Smooth muscle cell (in vitro differentiated cells): Measurements from ENCODE around the gene EFNA2. TPM values are rescaled to one million over a fixed set of nuclear protein-coding genes. Genes with fewer than 3 reads are reported as not detected.

ENCODE experiments used
- DNase-seq: peaks from one replicate; lab custom pipeline; 2025; ENCODE audit not compliant: unreplicated experiment; lab: John Stamatoyannopoulos, UW
- H2AFZ ChIP-seq: fragments of 200-600 bp; sonication (generic); 2 replicates; pipeline ENCODE4 v1.6.0; 2016; ENCODE audit warnings: antibody characterized with exemption, low read depth, mild to moderate bottlenecking
- H3F3A ChIP-seq: fragments of 200-600 bp; sonication (generic); 2 replicates; pipeline ENCODE4 v1.6.0; 2017; ENCODE audit warnings: antibody characterized with exemption, low read depth
- H3K27ac ChIP-seq: fragments of 200-600 bp; sonication (generic); 2 replicates; pipeline ENCODE4 v1.5.1; 2016; ENCODE audit warnings: low read depth, mild to moderate bottlenecking
- H3K27me3 ChIP-seq: fragments of 200-600 bp; sonication (generic); 2 replicates; pipeline ENCODE4 v1.6.1; 2016; ENCODE audit warnings: low read depth, mild to moderate bottlenecking
- H3K36me3 ChIP-seq: fragments of 200-600 bp; sonication (generic); 2 replicates; pipeline ENCODE4 v1.5.1; 2016; ENCODE audit warnings: low read depth
- H3K4me1 ChIP-seq: fragments of 200-600 bp; sonication (generic); 2 replicates; pipeline ENCODE4 v1.5.1; 2016; ENCODE audit warnings: low read depth
- H3K4me2 ChIP-seq: fragments of 200-600 bp; sonication (generic); 2 replicates; pipeline ENCODE4 v1.6.0; 2016; ENCODE audit warnings: mild to moderate bottlenecking
- H3K4me3 ChIP-seq: fragments of 200-600 bp; sonication (generic); 2 replicates; pipeline ENCODE4 v1.5.1; 2016; ENCODE audit warnings: mild to moderate bottlenecking
- H3K79me2 ChIP-seq: fragments of 200-600 bp; sonication (generic); 2 replicates; pipeline ENCODE4 v1.6.0; 2016; ENCODE audit warnings: low read depth, mild to moderate bottlenecking
- H3K9ac ChIP-seq: fragments of 200-600 bp; sonication (generic); 2 replicates; pipeline ENCODE4 v1.6.0; 2016; ENCODE audit warnings: low read depth
- H3K9me3 ChIP-seq: fragments of 200-600 bp; sonication (generic); replicated peaks from 2 replicates; pipeline ENCODE4 v1.5.1; 2016; ENCODE audit warnings: low read depth
- H4K20me1 ChIP-seq: fragments of 200-600 bp; sonication (generic); 2 replicates; pipeline ENCODE4 v1.6.0; 2016; ENCODE audit warnings: low read depth
- WGBS: methylation state at CpG from one replicate; pipeline ENCODE4 v1.1.7; 2016; ENCODE audit warnings: low lambda C conversion rate; 5-methylcytosine and 5-hydroxymethylcytosine counted together
- polyA plus RNA-seq: library from polyadenylated mRNA; unstranded; fragments of >200 nt; fragmentation: Nextera tagmentation; extraction: Ambion mirVana; gene quantifications from 2 replicates; pipeline ENCODE4 v1.2.1, GENCODE V29; 2016
- total RNA-seq: library from RNA; depleted of rRNA; stranded (reverse); fragments of >200 nt; gene quantifications from 2 replicates; pipeline ENCODE4 v1.2.3, GENCODE V29; 2014
- TF ChIP-seq, protein P1 (sequence below): fragments of 200-600 bp; sonication (generic); IDR thresholded peaks from 2 replicates; pipeline ENCODE4 v1.5.1; 2017; ENCODE audit warnings: borderline replicate concordance, mild to moderate bottlenecking, antibody characterized with exemption; ENCODE audit not compliant: insufficient read depth, poor library complexity, severe bottlenecking

The EFNA2 gene
- total and polyA plus RNA-seq, 2 experiments from 2014 or later, result 0.89 to 6.2 TPM

GRCh38 chr19:1237754-1238368 lies 47.8 kb upstream of the EFNA2 start, which contains the start of gene CBARP:
TSS of gene CBARP (minus strand) at chr19:1238005. CDS start at chr19:1236100, 1,905 bp downstream.
- H3K9me3 ChIP-seq, result no peaks in the 10 kb centered on the region
- peaks cover 35% of the 10 kb centered on the region for H4K20me1 ChIP-seq
- H3K27me3 ChIP-seq, result no peaks in the 10 kb centered on the region
- H2AFZ ChIP-seq, result no peak within 1 kb of the TSS
- peaks cover 20% of the 10 kb centered on the region for H3K79me2 ChIP-seq
- peaks cover 15% of the 10 kb centered on the region for H3K4me1 ChIP-seq
- H3K4me3 ChIP-seq, result peak within 1 kb of the TSS; percentile 64
- WGBS, result under 1% methylated on average over 21 of the region's 87 CpGs
- no peaks in the 10 kb centered on the region for H3K36me3 ChIP-seq
- H3K27ac ChIP-seq, result peak within 1 kb of the TSS; percentile 88
- DNase-seq, result peak; percentile 22
- H3K4me2 ChIP-seq, result peak within 1 kb of the TSS; percentile 95
- TF ChIP-seq, protein P1, sequence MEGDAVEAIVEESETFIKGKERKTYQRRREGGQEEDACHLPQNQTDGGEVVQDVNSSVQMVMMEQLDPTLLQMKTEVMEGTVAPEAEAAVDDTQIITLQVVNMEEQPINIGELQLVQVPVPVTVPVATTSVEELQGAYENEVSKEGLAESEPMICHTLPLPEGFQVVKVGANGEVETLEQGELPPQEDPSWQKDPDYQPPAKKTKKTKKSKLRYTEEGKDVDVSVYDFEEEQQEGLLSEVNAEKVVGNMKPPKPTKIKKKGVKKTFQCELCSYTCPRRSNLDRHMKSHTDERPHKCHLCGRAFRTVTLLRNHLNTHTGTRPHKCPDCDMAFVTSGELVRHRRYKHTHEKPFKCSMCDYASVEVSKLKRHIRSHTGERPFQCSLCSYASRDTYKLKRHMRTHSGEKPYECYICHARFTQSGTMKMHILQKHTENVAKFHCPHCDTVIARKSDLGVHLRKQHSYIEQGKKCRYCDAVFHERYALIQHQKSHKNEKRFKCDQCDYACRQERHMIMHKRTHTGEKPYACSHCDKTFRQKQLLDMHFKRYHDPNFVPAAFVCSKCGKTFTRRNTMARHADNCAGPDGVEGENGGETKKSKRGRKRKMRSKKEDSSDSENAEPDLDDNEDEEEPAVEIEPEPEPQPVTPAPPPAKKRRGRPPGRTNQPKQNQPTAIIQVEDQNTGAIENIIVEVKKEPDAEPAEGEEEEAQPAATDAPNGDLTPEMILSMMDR, result no peak
- H3K9ac ChIP-seq, result peak within 1 kb of the TSS; percentile 76
- H3F3A ChIP-seq, result peaks cover 20% of the 10 kb centered on the region

- 80% methylated on average over 32 of the region's 34 CpGs for WGBS
- H3K4me3 ChIP-seq, result peak overlapping the region; percentile 40
- no peak overlapping the region for H2AFZ ChIP-seq
- peaks cover 15% of the 10 kb centered on the region for H3K4me1 ChIP-seq
- H3K36me3 ChIP-seq, result no peaks in the 10 kb centered on the region
- peak overlapping the region; percentile 82 for H3K4me2 ChIP-seq
- no peak overlapping the region for H3K9ac ChIP-seq
- TF ChIP-seq, protein P1, result no peak
- no peaks in the 10 kb centered on the region for H3K27me3 ChIP-seq
- no peaks in the 10 kb centered on the region for H3K9me3 ChIP-seq
- H3F3A ChIP-seq, result peaks cover 19% of the 10 kb centered on the region
- peak overlapping the region; percentile 88 for H3K27ac ChIP-seq
- DNase-seq, result no peak
- peaks cover 25% of the 10 kb centered on the region for H3K79me2 ChIP-seq
- peaks cover 29% of the 10 kb centered on the region for H4K20me1 ChIP-seq
Observed at GRCh38 chr19:1238369-1239303, 47.0 kb upstream of the EFNA2 start.

DNA sequence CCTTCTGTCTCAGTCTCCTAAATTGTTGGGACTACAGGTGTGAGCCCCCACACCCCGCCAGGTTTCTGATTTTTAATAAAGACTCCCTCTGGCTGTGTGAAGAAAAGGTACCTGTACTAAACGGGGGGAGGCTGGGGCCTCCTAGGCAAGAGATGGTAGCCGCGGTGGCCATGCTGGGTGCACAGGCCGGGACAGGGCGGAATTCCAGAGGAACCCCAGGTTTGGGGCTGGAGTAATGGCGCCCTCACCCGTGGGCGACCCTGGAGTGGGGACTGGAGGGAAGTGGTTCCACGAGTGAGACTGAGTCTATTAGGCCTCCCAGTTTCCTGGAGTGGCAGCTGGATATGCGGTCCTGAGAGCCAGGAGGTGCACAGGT lies 46.3 kb upstream of the EFNA2 start:
- Histone ChIP-seq H3K27ac (peak overlapping the region; percentile 88), H3K4me1 (peaks cover 15% of the 10 kb centered on the region), H2AFZ (no peak overlapping the region), H3K79me2 (peaks cover 25% of the 10 kb centered on the region), H3K4me3 (no peak overlapping the region), H4K20me1 (peaks cover 28% of the 10 kb centered on the region), H3K27me3 (no peaks in the 10 kb centered on the region), H3K4me2 (peak overlapping the region; percentile 94), H3F3A (peaks cover 19% of the 10 kb centered on the region), H3K9me3 (no peaks in the 10 kb centered on the region), H3K36me3 (no peaks in the 10 kb centered on the region), H3K9ac (peak overlapping the region; percentile 43)
- 84% methylated on average over 11 of the region's 11 CpGs for WGBS
- no peak for DNase-seq
- TF ChIP-seq, protein P1, result no peak
